H9 (cell line): ENCODE data around the gene TOP3B. TPM values are rescaled to one million over a fixed set of nuclear protein-coding genes. Genes with fewer than 3 reads are reported as not detected.

Source experiments
- DNase-seq: peaks from one replicate; pipeline ENCODE4 v3.0.0-alpha.2; 2017
- H2AFZ ChIP-seq: one replicate; pipeline ENCODE4 v1.6.1; 2013; ENCODE audit warnings: mild to moderate bottlenecking, low read length, control low read depth, moderate library complexity
- H2AK5ac ChIP-seq: 2 replicates; pipeline ENCODE4 v1.6.1; 2013; ENCODE audit warnings: low read length, control low read depth, mixed read lengths; ENCODE audit not compliant: insufficient read length
- H2BK120ac ChIP-seq: one replicate; pipeline ENCODE4 v1.6.1; 2013; ENCODE audit warnings: low read depth, mild to moderate bottlenecking, low read length, control low read depth, inconsistent platforms; ENCODE audit not compliant: poor library complexity, severe bottlenecking
- H2BK12ac ChIP-seq: 2 replicates; pipeline ENCODE4 v1.6.1; 2013; ENCODE audit warnings: low read length, control low read depth, mixed read lengths, low read depth; ENCODE audit not compliant: insufficient read length
- H2BK15ac ChIP-seq: 2 replicates; pipeline ENCODE4 v1.6.1; 2013; ENCODE audit warnings: low read depth, low read length, control low read depth
- H2BK20ac ChIP-seq: one replicate; pipeline ENCODE4 v1.6.1; 2013; ENCODE audit warnings: low read depth, mild to moderate bottlenecking, low read length, control low read depth, inconsistent platforms; ENCODE audit not compliant: poor library complexity, severe bottlenecking
- H2BK5ac ChIP-seq: 2 replicates; pipeline ENCODE4 v1.6.1; 2013; ENCODE audit warnings: low read length, control low read depth, mixed read lengths; ENCODE audit not compliant: insufficient read length
- H3K14ac ChIP-seq: 2 replicates; pipeline ENCODE4 v1.6.1; 2013; ENCODE audit warnings: low read length, control low read depth; ENCODE audit not compliant: insufficient read depth
- H3K18ac ChIP-seq: 2 replicates; pipeline ENCODE4 v1.6.1; 2013; ENCODE audit warnings: low read depth, mild to moderate bottlenecking, mixed read lengths, low read length, control low read depth; ENCODE audit not compliant: insufficient read length
- H3K23ac ChIP-seq: 2 replicates; pipeline ENCODE4 v1.6.1; 2013; ENCODE audit warnings: low read length, control low read depth, mixed read lengths, low read depth; ENCODE audit not compliant: insufficient read length
- H3K23me2 ChIP-seq: 2 replicates; pipeline ENCODE4 v1.6.1; 2013; ENCODE audit warnings: low read depth, mild to moderate bottlenecking, mixed read lengths, low read length, control low read depth; ENCODE audit not compliant: insufficient read length, poor library complexity, severe bottlenecking
- H3K27ac ChIP-seq: 2 replicates; pipeline ENCODE4 v1.5.1; 2013; ENCODE audit warnings: low read length, control low read depth, mixed read lengths, low read depth; ENCODE audit not compliant: insufficient read length
- H3K27me3 ChIP-seq: 2 replicates; pipeline ENCODE4 v1.6.1; 2013; ENCODE audit warnings: low read length, control low read depth, inconsistent platforms; ENCODE audit not compliant: insufficient read depth
- H3K4ac ChIP-seq: 2 replicates; pipeline ENCODE4 v1.6.1; 2013; ENCODE audit warnings: low read depth, mild to moderate bottlenecking, control low read depth, inconsistent platforms, low read length, moderate library complexity
- H3K4me1 ChIP-seq: 2 replicates; pipeline ENCODE4 v1.6.1; 2013; ENCODE audit warnings: low read length, control low read depth, inconsistent platforms; ENCODE audit not compliant: insufficient read depth
- H3K4me2 ChIP-seq: 2 replicates; pipeline ENCODE4 v1.6.1; 2013; ENCODE audit warnings: low read length, control low read depth, mixed read lengths; ENCODE audit not compliant: insufficient read length, insufficient read depth
- H3K56ac ChIP-seq: 2 replicates; pipeline ENCODE4 v1.6.1; 2013; ENCODE audit warnings: low read depth, mild to moderate bottlenecking, mixed read lengths, low read length, control low read depth; ENCODE audit not compliant: insufficient read length
- H3K79me1 ChIP-seq: 2 replicates; pipeline ENCODE4 v1.6.1; 2013; ENCODE audit warnings: low read depth, mild to moderate bottlenecking, moderate library complexity, low read length, control low read depth, inconsistent platforms; ENCODE audit not compliant: insufficient read depth, poor library complexity, severe bottlenecking
- H3K79me2 ChIP-seq: 2 replicates; pipeline ENCODE4 v1.6.1; 2013; ENCODE audit warnings: low read length, control low read depth, inconsistent platforms; ENCODE audit not compliant: insufficient read depth
- H3K9ac ChIP-seq: 2 replicates; pipeline ENCODE4 v1.6.1; 2013; ENCODE audit warnings: low read length, control low read depth, mixed read lengths; ENCODE audit not compliant: insufficient read length; ENCODE audit errors: extremely low read depth
- H3K9me3 ChIP-seq: one replicate; pipeline ENCODE4 v1.6.1; 2013; ENCODE audit warnings: low read depth, low read length, inconsistent platforms; ENCODE audit not compliant: control insufficient read depth
- H3T11ph ChIP-seq: one replicate; pipeline ENCODE4 v1.6.1; 2013; ENCODE audit warnings: mild to moderate bottlenecking, low read length, control low read depth, inconsistent platforms
- H4K20me1 ChIP-seq: one replicate; pipeline ENCODE4 v1.6.1; 2013; ENCODE audit not compliant: control insufficient read depth, insufficient read length, insufficient read depth
- H4K5ac ChIP-seq: 2 replicates; pipeline ENCODE4 v1.6.1; 2013; ENCODE audit warnings: low read depth, mild to moderate bottlenecking, mixed read lengths, low read length, control low read depth; ENCODE audit not compliant: insufficient read length
- H4K8ac ChIP-seq: replicated peaks from 2 replicates; pipeline ENCODE4 v1.6.1; 2013; ENCODE audit warnings: low read length, control low read depth, mixed read lengths, low read depth; ENCODE audit not compliant: insufficient read length
- H4K91ac ChIP-seq: 2 replicates; pipeline ENCODE4 v1.6.1; 2013; ENCODE audit warnings: low read depth, mild to moderate bottlenecking, moderate library complexity, mixed read lengths, low read length, control low read depth; ENCODE audit not compliant: insufficient read length
- H3K27ac Mint-ChIP-seq, 3 experiments: 2 replicates in 2 of 3; 3 replicates in 1 of 3; pipeline ENCODE4 v1.8.0; 2020 to 2021; ENCODE audit warnings: mixed read lengths in 3 of 3, mild to moderate bottlenecking in 1 of 3, moderate library complexity in 1 of 3
- H3K27me3 Mint-ChIP-seq: 2 replicates; pipeline ENCODE4 v1.8.0; 2021; ENCODE audit warnings: low read depth, mild to moderate bottlenecking, moderate library complexity, mixed read lengths
- H3K36me3 Mint-ChIP-seq, 3 experiments: 2 replicates in 2 of 3; 3 replicates in 1 of 3; pipeline ENCODE4 v1.8.0; 2020 to 2021; ENCODE audit warnings: low read depth in 3 of 3, mixed read lengths in 3 of 3; ENCODE audit not compliant: insufficient read depth in 1 of 3
- H3K4me1 Mint-ChIP-seq, 2 experiments: 2 replicates each; pipeline ENCODE4 v1.8.0; 2020; ENCODE audit warnings: mixed read lengths in 2 of 2
- H3K4me3 Mint-ChIP-seq, 2 experiments: 2 replicates in 1 of 2; 3 replicates in 1 of 2; pipeline ENCODE4 v1.8.0; 2020 to 2021; ENCODE audit warnings: mild to moderate bottlenecking in 2 of 2, mixed read lengths in 2 of 2, moderate library complexity in 1 of 2
- H3K9me3 Mint-ChIP-seq, 2 experiments: 2 replicates in 1 of 2; 3 replicates in 1 of 2; pipeline ENCODE4 v1.8.0; 2020; ENCODE audit warnings: mild to moderate bottlenecking in 2 of 2, mixed read lengths in 2 of 2, moderate library complexity in 1 of 2
- WGBS: extraction: QIAGEN DNeasy Blood & Tissue Kit; methylation state at CpG from one replicate; pipeline ENCODE4 v1.1.7; 2013; ENCODE audit warnings: missing lambda C conversion rate, low lambda C conversion rate, mixed read lengths; ENCODE audit not compliant: insufficient read length; ENCODE audit errors: extremely low coverage; 5-methylcytosine and 5-hydroxymethylcytosine counted together
- total RNA-seq: library from RNA; stranded (reverse); gene quantifications from 2 replicates; pipeline ENCODE4 v1.2.1, GENCODE V29; 2021
- TF ChIP-seq, protein P1 (sequence below): fragments of 200-600 bp; sonication (generic); conservative IDR thresholded peaks from 3 replicates; pipeline ENCODE4 v1.8.0; 2021; ENCODE audit warnings: antibody characterized with exemption, mild to moderate bottlenecking

The TOP3B gene
- total RNA-seq, 1 experiment from 2014 or later, result 55.2 TPM

GRCh38 chr22:21971858-21972275, 10.7 kb downstream of the TOP3B start:
- no peak overlapping the region for H2BK120ac ChIP-seq
- H3K27me3 Mint-ChIP-seq, result no peaks in the 10 kb centered on the region; the same call in 1 of the 2 replicates
- H3K23me2 ChIP-seq, result peaks cover 3% of the 10 kb centered on the region
- no CpG with 5 or more reads among the region's 7 CpGs for WGBS
- H3K56ac ChIP-seq, result no peak overlapping the region
- no peak overlapping the region for H3K4me2 ChIP-seq
- H3K27ac Mint-ChIP-seq, result peak overlapping the region in 1 of 3 experiments; percentile 48; a peak in 1 of 7 replicates
- H3T11ph ChIP-seq, result no peak overlapping the region
- H3K27ac ChIP-seq, result no peak overlapping the region
- no peaks in the 10 kb centered on the region for H3K79me1 ChIP-seq
- TF ChIP-seq, protein P1, sequence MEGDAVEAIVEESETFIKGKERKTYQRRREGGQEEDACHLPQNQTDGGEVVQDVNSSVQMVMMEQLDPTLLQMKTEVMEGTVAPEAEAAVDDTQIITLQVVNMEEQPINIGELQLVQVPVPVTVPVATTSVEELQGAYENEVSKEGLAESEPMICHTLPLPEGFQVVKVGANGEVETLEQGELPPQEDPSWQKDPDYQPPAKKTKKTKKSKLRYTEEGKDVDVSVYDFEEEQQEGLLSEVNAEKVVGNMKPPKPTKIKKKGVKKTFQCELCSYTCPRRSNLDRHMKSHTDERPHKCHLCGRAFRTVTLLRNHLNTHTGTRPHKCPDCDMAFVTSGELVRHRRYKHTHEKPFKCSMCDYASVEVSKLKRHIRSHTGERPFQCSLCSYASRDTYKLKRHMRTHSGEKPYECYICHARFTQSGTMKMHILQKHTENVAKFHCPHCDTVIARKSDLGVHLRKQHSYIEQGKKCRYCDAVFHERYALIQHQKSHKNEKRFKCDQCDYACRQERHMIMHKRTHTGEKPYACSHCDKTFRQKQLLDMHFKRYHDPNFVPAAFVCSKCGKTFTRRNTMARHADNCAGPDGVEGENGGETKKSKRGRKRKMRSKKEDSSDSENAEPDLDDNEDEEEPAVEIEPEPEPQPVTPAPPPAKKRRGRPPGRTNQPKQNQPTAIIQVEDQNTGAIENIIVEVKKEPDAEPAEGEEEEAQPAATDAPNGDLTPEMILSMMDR, result no peak
- no peak overlapping the region for H4K91ac ChIP-seq
- H2AK5ac ChIP-seq, result no peak overlapping the region
- H2BK20ac ChIP-seq, result no peak overlapping the region
- H2BK12ac ChIP-seq, result no peak overlapping the region
- H3K4me1 ChIP-seq, result no peaks in the 10 kb centered on the region
- no peaks in the 10 kb centered on the region for H3K4me1 Mint-ChIP-seq
- H3K79me2 ChIP-seq, result no peaks in the 10 kb centered on the region
- H2AFZ ChIP-seq, result no peak overlapping the region
- H3K4ac ChIP-seq, result no peak overlapping the region
- H3K14ac ChIP-seq, result no peak overlapping the region
- no peak overlapping the region for H3K9ac ChIP-seq
- H2BK15ac ChIP-seq, result no peak overlapping the region
- no peak overlapping the region for H4K8ac ChIP-seq
- no peak overlapping the region for H2BK5ac ChIP-seq
- no peak overlapping the region for H3K18ac ChIP-seq
- H3K4me3 Mint-ChIP-seq, result no peak overlapping the region
- H3K23ac ChIP-seq, result no peak overlapping the region
- no peaks in the 10 kb centered on the region for H3K27me3 ChIP-seq
- H3K36me3 Mint-ChIP-seq, result peaks cover 49 to 85% (median 72%) of the 10 kb centered on the region in 3 experiments; a peak in 6 of 7 replicates
- no peak overlapping the region for H4K5ac ChIP-seq
- H4K20me1 ChIP-seq, result no peaks in the 10 kb centered on the region
- H3K9me3 Mint-ChIP-seq, result no peaks in the 10 kb centered on the region
- DNase-seq, result no peak
- no peaks in the 10 kb centered on the region for H3K9me3 ChIP-seq
